SU-DHL-6 (cell line): ENCODE data around the gene PLEKHM1.

ENCODE experiments used
- H2AFZ ChIP-seq: fragments of 200-600 bp; sonication (generic); 2 replicates; pipeline ENCODE4 v1.6.1; 2014; ENCODE audit warnings: low read depth, mild to moderate bottlenecking, moderate library complexity, mixed read lengths, antibody characterized with exemption, low read length; ENCODE audit not compliant: severe bottlenecking
- H3F3A ChIP-seq: fragments of 200-600 bp; shearing (Covaris generic); 2 replicates; pipeline ENCODE4 v1.6.0; 2016; ENCODE audit warnings: antibody characterized with exemption, mild to moderate bottlenecking; ENCODE audit not compliant: insufficient read depth
- H3K27ac ChIP-seq: fragments of 200-600 bp; sonication (generic); 2 replicates; pipeline ENCODE4 v1.5.1; 2016; ENCODE audit warnings: low read depth, mild to moderate bottlenecking, low read length, moderate library complexity, mixed read lengths
- H3K27me3 ChIP-seq: fragments of 200-600 bp; sonication (generic), shearing (Covaris generic); 2 replicates; pipeline ENCODE4 v1.6.0; 2014; ENCODE audit warnings: mild to moderate bottlenecking, low read length
- H3K36me3 ChIP-seq: fragments of 200-600 bp; sonication (generic); 2 replicates; pipeline ENCODE4 v1.6.1; 2014; ENCODE audit warnings: mild to moderate bottlenecking, low read length, mixed read lengths
- H3K4me2 ChIP-seq: fragments of 300-600, 200-600 bp; shearing (Covaris generic), sonication (generic); 2 replicates; pipeline ENCODE4 v1.6.0; 2014; ENCODE audit warnings: low read length, low read depth, mild to moderate bottlenecking; ENCODE audit not compliant: poor library complexity, severe bottlenecking
- H3K4me3 ChIP-seq: fragments of 200-600 bp; sonication (generic); 2 replicates; pipeline ENCODE4 v1.5.1; 2014; ENCODE audit warnings: antibody characterized with exemption, low read length, mild to moderate bottlenecking, mixed read lengths; ENCODE audit not compliant: insufficient read depth, poor library complexity, severe bottlenecking
- H3K79me2 ChIP-seq: fragments of 200-600 bp; sonication (generic); 2 replicates; pipeline ENCODE4 v1.6.1; 2014; ENCODE audit warnings: mild to moderate bottlenecking, low read length, moderate library complexity; ENCODE audit not compliant: insufficient read depth
- H3K9ac ChIP-seq: fragments of 200-600 bp; sonication (generic); 2 replicates; pipeline ENCODE4 v1.7.0; 2014; ENCODE audit warnings: mild to moderate bottlenecking, low read length
- H3K9me2 ChIP-seq: fragments of 200-600 bp; sonication (generic); replicated peaks from 2 replicates; pipeline ENCODE4 v1.6.1; 2014; ENCODE audit warnings: low read length; ENCODE audit not compliant: insufficient read depth
- H3K9me3 ChIP-seq: fragments of 200-600 bp; sonication (generic); 2 replicates; pipeline ENCODE4 v1.6.1; 2014; ENCODE audit warnings: low read length, mixed read lengths; ENCODE audit not compliant: insufficient read depth
- H4K20me1 ChIP-seq: fragments of 200-600 bp; sonication (generic); 2 replicates; pipeline ENCODE4 v1.6.1; 2014; ENCODE audit warnings: low read depth, mild to moderate bottlenecking, antibody characterized with exemption, low read length, moderate library complexity, mixed read lengths
- EZH2phosphoT487 ChIP-seq: fragments of 200-600 bp; sonication (generic), shearing (Covaris generic); conservative IDR thresholded peaks from 2 replicates; pipeline ENCODE4 v1.6.1; 2018; ENCODE audit warnings: mild to moderate bottlenecking, antibody characterized with exemption, low read length, moderate library complexity, mixed read lengths
- TF ChIP-seq, protein P1 (sequence below): fragments of 200-600 bp; sonication (generic); IDR thresholded peaks from one replicate; pipeline ENCODE4 v1.5.1; 2017; ENCODE audit warnings: antibody characterized with exemption, mild to moderate bottlenecking, low read length, moderate library complexity; ENCODE audit not compliant: insufficient read depth, poor library complexity, severe bottlenecking

Gene PLEKHM1

GRCh38 chr17:45402916-45403315, 87.6 kb downstream of the PLEKHM1 start:
- H3K4me3 ChIP-seq = no peak overlapping the region
- no peak overlapping the region for H2AFZ ChIP-seq
- H3F3A ChIP-seq = peaks cover 1% of the 10 kb centered on the region; the same call in 1 of the 2 replicates
- H3K27ac ChIP-seq = no peak overlapping the region
- no peaks in the 10 kb centered on the region for H3K27me3 ChIP-seq
- H3K9me3 ChIP-seq = no peaks in the 10 kb centered on the region
- no peaks in the 10 kb centered on the region for H3K36me3 ChIP-seq
- no peaks in the 10 kb centered on the region for H3K9me2 ChIP-seq
- H3K4me2 ChIP-seq = no peak overlapping the region
- no peaks in the 10 kb centered on the region for H4K20me1 ChIP-seq
- TF ChIP-seq, protein P1, sequence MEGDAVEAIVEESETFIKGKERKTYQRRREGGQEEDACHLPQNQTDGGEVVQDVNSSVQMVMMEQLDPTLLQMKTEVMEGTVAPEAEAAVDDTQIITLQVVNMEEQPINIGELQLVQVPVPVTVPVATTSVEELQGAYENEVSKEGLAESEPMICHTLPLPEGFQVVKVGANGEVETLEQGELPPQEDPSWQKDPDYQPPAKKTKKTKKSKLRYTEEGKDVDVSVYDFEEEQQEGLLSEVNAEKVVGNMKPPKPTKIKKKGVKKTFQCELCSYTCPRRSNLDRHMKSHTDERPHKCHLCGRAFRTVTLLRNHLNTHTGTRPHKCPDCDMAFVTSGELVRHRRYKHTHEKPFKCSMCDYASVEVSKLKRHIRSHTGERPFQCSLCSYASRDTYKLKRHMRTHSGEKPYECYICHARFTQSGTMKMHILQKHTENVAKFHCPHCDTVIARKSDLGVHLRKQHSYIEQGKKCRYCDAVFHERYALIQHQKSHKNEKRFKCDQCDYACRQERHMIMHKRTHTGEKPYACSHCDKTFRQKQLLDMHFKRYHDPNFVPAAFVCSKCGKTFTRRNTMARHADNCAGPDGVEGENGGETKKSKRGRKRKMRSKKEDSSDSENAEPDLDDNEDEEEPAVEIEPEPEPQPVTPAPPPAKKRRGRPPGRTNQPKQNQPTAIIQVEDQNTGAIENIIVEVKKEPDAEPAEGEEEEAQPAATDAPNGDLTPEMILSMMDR = no peak
- no peak for TF ChIP-seq EZH2phosphoT487
- H3K79me2 ChIP-seq = peaks cover 1% of the 10 kb centered on the region; the same call in 1 of the 2 replicates
- H3K9ac ChIP-seq = no peak overlapping the region

GRCh38 chr17:45398800-45399199, 91.7 kb downstream of the PLEKHM1 start:
- no peak overlapping the region for H3K9ac ChIP-seq
- H3K36me3 ChIP-seq = no peaks in the 10 kb centered on the region
- TF ChIP-seq EZH2phosphoT487 = no peak

GRCh38 chr17:45397796-45398195, 92.7 kb downstream of the PLEKHM1 start:
- Histone ChIP-seq H4K20me1 (no peaks in the 10 kb centered on the region), H3K79me2 (no peaks in the 10 kb centered on the region), H3F3A (no peaks in the 10 kb centered on the region), H3K4me2 (no peak overlapping the region), H2AFZ (no peak overlapping the region), H3K27me3 (no peaks in the 10 kb centered on the region), H3K27ac (no peak overlapping the region), H3K36me3 (no peaks in the 10 kb centered on the region), H3K9me2 (no peaks in the 10 kb centered on the region), H3K9ac (no peak overlapping the region), H3K4me3 (no peak overlapping the region), H3K9me3 (no peaks in the 10 kb centered on the region)
- no peak for TF ChIP-seq EZH2phosphoT487
- TF ChIP-seq, protein P1 = no peak

More at GRCh38 chr17:45398800-45399199, 91.7 kb downstream of the PLEKHM1 start:
- H3F3A ChIP-seq = no peaks in the 10 kb centered on the region
- no peak overlapping the region for H3K4me2 ChIP-seq
- H3K9me2 ChIP-seq = no peaks in the 10 kb centered on the region
- H3K79me2 ChIP-seq = no peaks in the 10 kb centered on the region
- H3K27me3 ChIP-seq = no peaks in the 10 kb centered on the region
- no peaks in the 10 kb centered on the region for H3K9me3 ChIP-seq
- no peak overlapping the region for H2AFZ ChIP-seq
- H3K4me3 ChIP-seq = no peak overlapping the region
- no peaks in the 10 kb centered on the region for H4K20me1 ChIP-seq
- H3K27ac ChIP-seq = no peak overlapping the region

- Histone ChIP-seq H3K27ac (no peak overlapping the region), H3K79me2 (no peaks in the 10 kb centered on the region), H3F3A (no peaks in the 10 kb centered on the region), H3K4me3 (no peak overlapping the region), H3K9ac (no peak overlapping the region), H3K36me3 (no peaks in the 10 kb centered on the region), H3K27me3 (no peaks in the 10 kb centered on the region), H2AFZ (no peak overlapping the region), H4K20me1 (no peaks in the 10 kb centered on the region), H3K4me2 (no peak overlapping the region), H3K9me3 (no peaks in the 10 kb centered on the region), H3K9me2 (no peaks in the 10 kb centered on the region)
- TF ChIP-seq, protein P1 = no peak
- TF ChIP-seq EZH2phosphoT487 = no peak
These were observed 93.9 kb downstream of the PLEKHM1 start for GRCh38 chr17:45396496-45397205.
